Cardiac fibroblast (primary cell): Measurements from ENCODE around the gene INPP4A.
A peak's percentile ranks its signal among the peaks of the same experiment; 100 is the strongest.

Experiments used
- DNase-seq, 2 donors: peaks; one replicate each; pipeline versions ENCODE4 v3.0.0 to v3.0.0-alpha.2; 2010; ENCODE audit warnings: low read depth in 2 of 2
- H3K4me3 ChIP-seq, 2 donors: replicated peaks in 1 of 2; 1 replicate in 1 of 2; 2 replicates in 1 of 2; pipeline ENCODE4 v1.5.1; 2011; ENCODE audit warnings: low read depth in 2 of 2, low read length in 2 of 2, mild to moderate bottlenecking in 2 of 2, moderate library complexity in 1 of 2
- CTCF ChIP-seq: IDR thresholded peaks from one replicate; pipeline ENCODE4 v1.5.1; 2011; ENCODE audit warnings: low read depth, mild to moderate bottlenecking, low read length, inconsistent platforms

INPP4A gene

GRCh38 chr2:98607741-98608115, 163.1 kb downstream of the INPP4A start:
- H3K4me3 ChIP-seq = peak overlapping the region; percentile 85 to 88
- TF ChIP-seq CTCF = no peak
- DNase-seq = peak; percentile 17 to 36

- TF ChIP-seq CTCF = no peak
- H3K4me3 ChIP-seq = peak within 1 kb of the TSS; percentile 85 to 88
- DNase-seq = peak; percentile 92 to 94
Measured at GRCh38 chr2:98608116-98608961, 163.7 kb downstream of the INPP4A start, which contains the start of the genes COA5 and UNC50. TSS of gene COA5 (minus strand) at chr2:98608512. CDS start at chr2:98608405, 107 bp downstream. TSS of gene UNC50 (plus strand) at chr2:98608589. CDS start at chr2:98609760, 1,171 bp downstream.

DNA sequence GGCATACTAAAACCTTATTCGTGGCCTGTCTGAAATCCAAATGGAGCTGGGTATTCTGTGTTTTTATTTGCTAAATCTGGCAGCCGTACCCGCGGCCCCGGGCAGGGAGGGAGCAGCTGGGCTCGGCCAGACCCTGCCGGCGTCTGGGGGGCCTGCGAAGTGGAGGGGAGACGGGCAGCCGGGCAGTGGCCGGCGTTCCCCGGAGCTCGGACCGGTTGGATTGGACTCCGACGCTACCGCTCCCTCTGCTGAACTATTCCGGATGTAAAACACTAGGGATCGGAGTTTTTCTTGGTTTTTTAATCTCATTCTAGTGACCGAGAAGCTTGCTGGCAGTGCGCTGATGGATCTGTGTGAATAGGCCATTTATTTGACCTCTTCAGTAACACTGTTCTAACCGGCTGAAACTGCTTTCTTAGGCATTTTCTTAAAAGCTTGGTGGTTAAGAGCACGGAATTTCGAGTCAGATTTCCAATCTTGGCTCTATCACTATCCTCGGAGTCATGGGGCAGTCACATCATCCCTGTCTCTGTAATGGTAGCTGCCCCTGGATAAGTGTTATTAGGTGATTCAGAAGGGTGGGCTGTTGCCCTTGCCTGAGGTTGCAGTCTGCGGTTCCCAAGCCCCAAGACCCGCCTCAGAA, 164.4 kb downstream of the INPP4A start:
- DNase-seq = peak; percentile 55 to 60
- peak overlapping the region; percentile 85 to 88 for H3K4me3 ChIP-seq
- TF ChIP-seq CTCF = no peak

- no peak overlapping the region for H3K4me3 ChIP-seq
- DNase-seq = no peak
- TF ChIP-seq CTCF = no peak
Measured at GRCh38 chr2:98614024-98614739, 169.5 kb downstream of the INPP4A start.

DNA sequence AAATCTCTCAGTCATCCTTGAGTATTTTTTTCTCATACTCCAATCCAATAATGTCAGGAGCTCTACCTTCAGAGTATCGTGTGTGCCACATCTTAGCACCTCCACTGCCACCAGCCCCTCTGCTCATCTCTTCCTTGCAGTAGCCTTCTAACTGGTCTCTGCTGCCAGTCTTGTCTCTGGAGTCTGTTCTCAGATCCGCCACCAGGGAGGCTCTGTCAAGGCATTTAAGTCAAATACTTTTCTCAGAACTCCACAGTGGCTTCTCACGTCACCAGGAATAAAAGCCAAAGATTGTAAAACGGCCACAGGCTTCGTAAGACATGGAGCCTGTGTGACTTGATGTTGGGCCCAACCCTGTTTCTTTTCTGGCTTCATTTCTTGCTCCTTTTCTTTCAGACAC, 170.8 kb downstream of the INPP4A start:
- DNase-seq = no peak
- no peak overlapping the region for H3K4me3 ChIP-seq
- peak; percentile 16 for TF ChIP-seq CTCF

- no peak for DNase-seq
- no peak for TF ChIP-seq CTCF
- H3K4me3 ChIP-seq = no peak overlapping the region
Measured at GRCh38 chr2:98617149-98617548, 172.5 kb downstream of the INPP4A start.
